IMR-90 (cell line): ENCODE data around the gene LRRC1. TPM values are rescaled to one million over a fixed set of nuclear protein-coding genes. Genes with fewer than 3 reads are reported as not detected.

Experiments used
- ATAC-seq: fragments of 200-7000 bp; cut with Tn5 transposase; 2 replicates; pipeline ENCODE4 v1.9.1; 2020; ENCODE audit warnings: low read depth, mild to moderate bottlenecking, moderate library complexity
- BruUV-seq: library from RNA; stranded (reverse); fragments of 400-500 nt; replicated peaks from 2 replicates; lab custom pipeline; 2021; lab: Mats Ljungman, UMichigan
- CTCF ChIA-PET: fragments of 300-600 bp; formaldehyde crosslinking; extraction: SDS; loops from one replicate; lab custom pipeline; 2021; ENCODE audit warnings: antibody characterized with exemption; lab: Yijun Ruan, JAX
- POLR2A ChIA-PET: fragments of 300-600 bp; sonication (Branson Sonifier 250); formaldehyde crosslinking; loops from one replicate; lab custom pipeline; 2022; ENCODE audit warnings: antibody characterized with exemption; ENCODE audit not compliant: unreplicated experiment; lab: Charles Lee
- DNase-seq: peaks from one replicate; pipeline ENCODE4 v3.0.0; 2013
- H2AFZ ChIP-seq: replicated peaks from 2 replicates; pipeline ENCODE3; 2013; ENCODE audit warnings: low read length, mild to moderate bottlenecking; ENCODE audit not compliant: poor library complexity
- H2AK5ac ChIP-seq: 2 replicates; pipeline ENCODE4 v1.6.1; 2013; ENCODE audit warnings: low read depth, low read length, inconsistent platforms
- H2AK9ac ChIP-seq: replicated peaks from 2 replicates; pipeline ENCODE3; 2013; ENCODE audit warnings: mild to moderate bottlenecking, low read depth, low read length, moderate library complexity; ENCODE audit not compliant: poor library complexity
- H2BK120ac ChIP-seq: 2 replicates; pipeline ENCODE4 v1.6.1; 2013; ENCODE audit warnings: low read depth, low read length, inconsistent platforms
- H2BK15ac ChIP-seq: 3 replicates; pipeline ENCODE4 v1.6.1; 2013; ENCODE audit warnings: low read depth, low read length, inconsistent platforms
- H2BK20ac ChIP-seq: 2 replicates; pipeline ENCODE4 v1.6.1; 2013; ENCODE audit warnings: low read depth, mild to moderate bottlenecking, inconsistent platforms, low read length, moderate library complexity
- H2BK5ac ChIP-seq: 2 replicates; pipeline ENCODE4 v1.6.1; 2013; ENCODE audit warnings: mild to moderate bottlenecking, low read depth, low read length, inconsistent platforms; ENCODE audit not compliant: poor library complexity, severe bottlenecking
- H3K14ac ChIP-seq: replicated peaks from 2 replicates; pipeline ENCODE4 v1.6.1; 2013; ENCODE audit warnings: low read depth, low read length, inconsistent platforms
- H3K18ac ChIP-seq: 2 replicates; pipeline ENCODE4 v1.6.1; 2013; ENCODE audit warnings: low read depth, low read length, control low read depth
- H3K23ac ChIP-seq: 2 replicates; pipeline ENCODE4 v1.6.1; 2013; ENCODE audit warnings: low read depth, low read length, inconsistent platforms
- H3K27ac ChIP-seq: 2 replicates; pipeline ENCODE4 v1.5.1; 2013; ENCODE audit warnings: mild to moderate bottlenecking, control low read depth, low read length; ENCODE audit not compliant: insufficient read depth
- H3K27me3 ChIP-seq: 2 replicates; pipeline ENCODE4 v1.6.1; 2013; ENCODE audit warnings: low read length; ENCODE audit not compliant: control insufficient read depth, insufficient read depth
- H3K36me3 ChIP-seq: 2 replicates; pipeline ENCODE4 v1.6.1; 2013; ENCODE audit warnings: low read length, mixed read lengths; ENCODE audit not compliant: control insufficient read depth, insufficient read depth
- H3K4ac ChIP-seq: 2 replicates; pipeline ENCODE4 v1.6.1; 2013; ENCODE audit warnings: low read depth, low read length, inconsistent platforms
- H3K4me1 ChIP-seq: 2 replicates; pipeline ENCODE4 v1.6.1; 2013; ENCODE audit warnings: low read length, mixed read lengths; ENCODE audit not compliant: control insufficient read depth, insufficient read depth
- H3K4me2 ChIP-seq: 2 replicates; pipeline ENCODE4 v1.6.1; 2013; ENCODE audit warnings: low read depth, mild to moderate bottlenecking, control low read depth, low read length, moderate library complexity
- H3K4me3 ChIP-seq: 2 replicates; pipeline ENCODE4 v1.5.1; 2013; ENCODE audit warnings: low read depth, mild to moderate bottlenecking, control low read depth, low read length, moderate library complexity; ENCODE audit not compliant: insufficient read depth
- H3K56ac ChIP-seq: 2 replicates; pipeline ENCODE4 v1.6.1; 2013; ENCODE audit warnings: low read length, inconsistent platforms; ENCODE audit not compliant: insufficient read depth; ENCODE audit errors: extremely low read depth
- H3K79me1 ChIP-seq, 2 experiments: 2 replicates each; pipeline ENCODE4 v1.6.1; 2013; ENCODE audit warnings: low read length in 2 of 2, inconsistent platforms in 1 of 2, low read depth in 1 of 2
- H3K9ac ChIP-seq: 2 replicates; pipeline ENCODE4 v1.6.1; 2013; ENCODE audit warnings: low read depth, low read length, control low read depth
- H3K9me1 ChIP-seq: 2 replicates; pipeline ENCODE4 v1.6.1; 2013; ENCODE audit warnings: low read length, inconsistent platforms; ENCODE audit not compliant: insufficient read depth
- H3K9me3 ChIP-seq: 2 replicates; pipeline ENCODE4 v1.6.1; 2013; ENCODE audit warnings: low read length; ENCODE audit not compliant: control insufficient read depth, insufficient read depth
- H4K20me1 ChIP-seq: 2 replicates; pipeline ENCODE4 v1.6.1; 2013; ENCODE audit warnings: low read length, inconsistent platforms; ENCODE audit not compliant: insufficient read depth
- H4K5ac ChIP-seq: 2 replicates; pipeline ENCODE4 v1.6.1; 2013; ENCODE audit warnings: mild to moderate bottlenecking, low read depth, low read length, control low read depth
- H4K8ac ChIP-seq, 2 experiments: 2 replicates each; pipeline ENCODE4 v1.6.1; 2013; ENCODE audit warnings: low read depth in 2 of 2, low read length in 2 of 2, control low read depth in 1 of 2, inconsistent platforms in 1 of 2
- H4K91ac ChIP-seq: 2 replicates; pipeline ENCODE4 v1.6.1; 2013; ENCODE audit warnings: low read depth, low read length, inconsistent platforms; ENCODE audit not compliant: insufficient read depth
- BHLHE40 ChIP-seq: fragments of 150-350 bp; IDR thresholded peaks from 2 replicates; pipeline ENCODE4 v1.6.1; 2016; ENCODE audit warnings: mild to moderate bottlenecking, low read depth, low read length
- CEBPB ChIP-seq: IDR thresholded peaks from 2 replicates; pipeline ENCODE4 v1.6.1; 2012; ENCODE audit warnings: low read depth, low read length, improper control_type of control experiment
- CHD1 ChIP-seq: IDR thresholded peaks from 2 replicates; pipeline ENCODE4 v1.6.1; 2012; ENCODE audit warnings: low read depth, low read length, improper control_type of control experiment
- FOS ChIP-seq: fragments of 150-350 bp; IDR thresholded peaks from 2 replicates; pipeline ENCODE4 v1.6.1; 2016; ENCODE audit warnings: low read depth, low read length
- MAFK ChIP-seq: IDR thresholded peaks from 2 replicates; pipeline ENCODE4 v1.6.1; 2012; ENCODE audit warnings: low read depth, low read length, improper control_type of control experiment
- MAZ ChIP-seq: IDR thresholded peaks from 2 replicates; pipeline ENCODE4 v1.6.1; 2012; ENCODE audit warnings: low read depth, mild to moderate bottlenecking, low read length, improper control_type of control experiment, moderate library complexity, borderline replicate concordance
- MXI1 ChIP-seq: IDR thresholded peaks from 2 replicates; pipeline ENCODE4 v1.6.1; 2012; ENCODE audit warnings: low read depth, mild to moderate bottlenecking, low read length, moderate library complexity, borderline replicate concordance
- NFE2L2 ChIP-seq: fragments of 150-350 bp; IDR thresholded peaks from 2 replicates; pipeline ENCODE4 v1.6.1; 2016; ENCODE audit warnings: low read depth, mild to moderate bottlenecking, low read length
- POLR2A ChIP-seq: IDR thresholded peaks from 2 replicates; pipeline ENCODE4 v1.6.1; 2012; ENCODE audit warnings: mild to moderate bottlenecking, low read depth, low read length
- RAD21 ChIP-seq: IDR thresholded peaks from 2 replicates; pipeline ENCODE4 v1.6.1; 2012; ENCODE audit warnings: low read length, improper control_type of control experiment
- RCOR1 ChIP-seq: IDR thresholded peaks from 2 replicates; pipeline ENCODE4 v1.6.1; 2012; ENCODE audit warnings: mild to moderate bottlenecking, low read length, improper control_type of control experiment; ENCODE audit not compliant: insufficient replicate concordance
- WGBS, 2 experiments: methylation state at CpG; one replicate each; pipeline versions ENCODE4 v1.1.5 to v1.1.7; 2013; ENCODE audit warnings: missing lambda C conversion rate in 2 of 2; ENCODE audit not compliant: insufficient read length in 1 of 2; ENCODE audit errors: extremely low coverage in 2 of 2; 5-methylcytosine and 5-hydroxymethylcytosine counted together
- dilution Hi-C: fragments of 300-500 bp; cut with HindIII; formaldehyde crosslinking; loops from one replicate; pipeline ENCODE4 v1.14.3; 2018; ENCODE audit warnings: low sequenced_read_pairs; ENCODE audit not compliant: unreplicated experiment
- in situ Hi-C: fragments of 300-500 bp; cut with MboI; formaldehyde crosslinking; loops from 3 replicates; pipeline ENCODE4 v1.14.3; 2019; ENCODE audit warnings: low sequenced_read_pairs, inconsistent platforms, mixed read lengths
- intact Hi-C: fragments of 100-400 bp; cut with micrococcal nuclease; formaldehyde crosslinking; loops from 2 replicates; pipeline ENCODE4 v1.10.0; 2022
- polyA plus RNA-seq, 3 experiments: library from polyadenylated mRNA; depleted of rRNA; stranded (reverse); fragments of >200 nt; gene quantifications; 2 replicates each; pipeline ENCODE4 v1.2.3, GENCODE V29; 2012; ENCODE audit warnings: low replicate concordance in 1 of 3
- total RNA-seq: library from RNA; depleted of rRNA; stranded (reverse); fragments of >200 nt; gene quantifications from 2 replicates; pipeline ENCODE4 v1.2.3, GENCODE V29; 2012
- TF ChIP-seq, protein P1 (sequence below): fragments of 150-350 bp; IDR thresholded peaks from 2 replicates; pipeline ENCODE4 v1.6.1; 2017; ENCODE audit warnings: mild to moderate bottlenecking, antibody characterized with exemption, low read length, low read depth
- TF ChIP-seq, protein P2 (sequence below): fragments of 150-350 bp; IDR thresholded peaks from 2 replicates; pipeline ENCODE4 v1.6.1; 2016; ENCODE audit warnings: low read depth, mild to moderate bottlenecking, low read length, moderate library complexity, borderline replicate concordance

Gene LRRC1
- total and polyA plus RNA-seq, 2 of the 4 experiments (the other 2 are of a cell fraction), result 5.1 to 6.1 TPM

DNA sequence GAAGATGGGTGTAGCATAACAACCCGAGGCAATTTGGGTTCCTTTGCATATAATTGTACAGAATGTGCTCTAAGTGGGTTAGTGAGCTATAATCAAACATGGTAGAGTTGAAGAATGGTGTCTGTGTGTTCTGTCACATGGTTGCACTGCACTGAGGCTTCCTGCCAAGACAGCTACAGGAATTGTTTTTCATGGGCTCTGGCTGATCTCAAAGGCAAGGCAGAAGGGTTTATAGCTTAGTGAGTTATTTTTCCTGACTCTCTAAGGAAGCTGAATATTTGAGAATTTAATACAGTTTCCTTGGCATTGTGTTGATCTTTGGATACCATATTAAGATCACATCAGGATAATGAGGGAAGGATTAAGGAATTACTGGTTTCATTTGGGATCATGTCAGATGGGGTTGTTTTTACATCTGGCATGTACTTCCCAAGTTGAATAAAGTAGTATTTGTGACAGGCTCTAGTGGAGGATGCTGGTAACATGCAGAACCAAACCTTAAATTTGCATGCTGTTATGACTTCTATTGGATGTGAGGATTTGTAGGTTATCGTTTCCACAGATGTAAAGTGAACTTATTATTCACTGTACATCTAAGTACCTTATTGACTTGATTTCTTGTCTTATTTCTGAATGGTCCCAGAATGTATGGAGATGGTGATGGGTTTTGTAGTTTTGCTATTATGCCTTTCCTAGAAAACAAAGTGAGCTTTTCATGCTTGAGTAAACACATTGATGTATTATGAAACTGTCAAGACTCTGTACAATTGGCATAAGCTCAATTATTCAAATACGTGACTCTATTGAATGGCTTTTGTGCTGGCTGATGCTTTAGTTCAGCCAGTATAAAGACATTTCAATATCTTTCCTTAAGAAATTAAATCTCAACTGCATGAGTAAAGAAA, 43.3 kb downstream of the LRRC1 start:
- H3K4me2 ChIP-seq, result no peak overlapping the region
- 44% methylated on average over 1 of the region's 3 CpGs; no CpG with 5 or more reads in 1 of the 2 experiments for WGBS, 2 experiments

More for the DNA sequence above, 43.3 kb downstream of the LRRC1 start:
- H4K5ac ChIP-seq, result no peak overlapping the region
- no TSS peak for BruUV-seq
- no peak overlapping the region for H3K23ac ChIP-seq
- no peak overlapping the region for H2AK5ac ChIP-seq
- no peak overlapping the region for H2BK15ac ChIP-seq
- H2BK120ac ChIP-seq, result no peak overlapping the region
- no peak for TF ChIP-seq BHLHE40
- no peak for TF ChIP-seq FOS
- TF ChIP-seq CEBPB, result no peak
- TF ChIP-seq CHD1, result no peak
- TF ChIP-seq RAD21, result no peak
- no peak for TF ChIP-seq MAFK
- TF ChIP-seq NFE2L2, result no peak
- TF ChIP-seq, protein P1, sequence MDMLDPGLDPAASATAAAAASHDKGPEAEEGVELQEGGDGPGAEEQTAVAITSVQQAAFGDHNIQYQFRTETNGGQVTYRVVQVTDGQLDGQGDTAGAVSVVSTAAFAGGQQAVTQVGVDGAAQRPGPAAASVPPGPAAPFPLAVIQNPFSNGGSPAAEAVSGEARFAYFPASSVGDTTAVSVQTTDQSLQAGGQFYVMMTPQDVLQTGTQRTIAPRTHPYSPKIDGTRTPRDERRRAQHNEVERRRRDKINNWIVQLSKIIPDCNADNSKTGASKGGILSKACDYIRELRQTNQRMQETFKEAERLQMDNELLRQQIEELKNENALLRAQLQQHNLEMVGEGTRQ, result no peak
- TF ChIP-seq, protein P2, sequence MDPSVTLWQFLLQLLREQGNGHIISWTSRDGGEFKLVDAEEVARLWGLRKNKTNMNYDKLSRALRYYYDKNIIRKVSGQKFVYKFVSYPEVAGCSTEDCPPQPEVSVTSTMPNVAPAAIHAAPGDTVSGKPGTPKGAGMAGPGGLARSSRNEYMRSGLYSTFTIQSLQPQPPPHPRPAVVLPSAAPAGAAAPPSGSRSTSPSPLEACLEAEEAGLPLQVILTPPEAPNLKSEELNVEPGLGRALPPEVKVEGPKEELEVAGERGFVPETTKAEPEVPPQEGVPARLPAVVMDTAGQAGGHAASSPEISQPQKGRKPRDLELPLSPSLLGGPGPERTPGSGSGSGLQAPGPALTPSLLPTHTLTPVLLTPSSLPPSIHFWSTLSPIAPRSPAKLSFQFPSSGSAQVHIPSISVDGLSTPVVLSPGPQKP, result no peak
- no peak for TF ChIP-seq POLR2A
- no peak for TF ChIP-seq MAZ
- no peak for TF ChIP-seq RCOR1
- no peak for TF ChIP-seq MXI1
- H3K36me3 ChIP-seq, result no peaks in the 10 kb centered on the region
- POLR2A ChIA-PET, result no interaction called here
- H3K9me1 ChIP-seq, result no peaks in the 10 kb centered on the region; the same call in 1 of the 2 replicates
- in situ Hi-C loops (no loop called here), intact Hi-C loops (no loop called here), dilution Hi-C loops (no loop called here)
- no peaks in the 10 kb centered on the region for H3K27me3 ChIP-seq
- H3K4me1 ChIP-seq, result no peaks in the 10 kb centered on the region; the same call in 1 of the 2 replicates
- no peak overlapping the region for H2BK20ac ChIP-seq
- no peak overlapping the region for H3K14ac ChIP-seq
- H3K4ac ChIP-seq, result no peak overlapping the region
- H4K8ac ChIP-seq, result no peak overlapping the region
- CTCF ChIA-PET, result no interaction called here
- no peak overlapping the region for H3K56ac ChIP-seq
- H3K18ac ChIP-seq, result no peak overlapping the region
- H3K79me1 ChIP-seq, result peaks cover 12 to 25% of the 10 kb centered on the region in 2 experiments
- H3K9ac ChIP-seq, result no peak overlapping the region
- H3K4me3 ChIP-seq, result no peak overlapping the region
- no peaks in the 10 kb centered on the region for H3K9me3 ChIP-seq
- ATAC-seq (0 out of 2 replicates have a peak, but pooled peaks have one; percentile 17), DNase-seq (peak; percentile 22)
- H2AK9ac ChIP-seq, result no peak overlapping the region
- no peak overlapping the region for H4K91ac ChIP-seq
- H2BK5ac ChIP-seq, result no peak overlapping the region
- no peak overlapping the region for H3K27ac ChIP-seq
- H2AFZ ChIP-seq, result no peak overlapping the region
- no peaks in the 10 kb centered on the region for H4K20me1 ChIP-seq
